Hematopoietic multipotent progenitor cell (in vitro differentiated cells): ENCODE measurements around the gene IL17RA. TPM values are rescaled to one million over a fixed set of nuclear protein-coding genes. Genes with fewer than 3 reads are reported as not detected.

Experiments
- DNase-seq, 3 donors: peaks; one replicate each; pipeline ENCODE4 v3.0.0-alpha.2; 2011 to 2015; ENCODE audit warnings: low read depth in 2 of 3, low spot score in 2 of 3
- total RNA-seq: library from RNA; depleted of rRNA; stranded (reverse); fragments of >200 nt; gene quantifications from one replicate; pipeline ENCODE4 v1.2.3, GENCODE V29; 2012

The IL17RA gene
- total RNA-seq, 1 donor: 8.1 TPM

GRCh38 chr22:17105143-17106129, 20.6 kb downstream of the IL17RA start:
- DNase-seq: no peak

GRCh38 chr22:17106161-17106784, 21.5 kb downstream of the IL17RA start:
- no peak for DNase-seq

- peak in 1 of 3 donors; percentile 79 for DNase-seq
Observed at GRCh38 chr22:17106785-17107546, 22.2 kb downstream of the IL17RA start.

- no peak for DNase-seq
Observed at GRCh38 chr22:17107547-17107810, 22.7 kb downstream of the IL17RA start.

DNA sequence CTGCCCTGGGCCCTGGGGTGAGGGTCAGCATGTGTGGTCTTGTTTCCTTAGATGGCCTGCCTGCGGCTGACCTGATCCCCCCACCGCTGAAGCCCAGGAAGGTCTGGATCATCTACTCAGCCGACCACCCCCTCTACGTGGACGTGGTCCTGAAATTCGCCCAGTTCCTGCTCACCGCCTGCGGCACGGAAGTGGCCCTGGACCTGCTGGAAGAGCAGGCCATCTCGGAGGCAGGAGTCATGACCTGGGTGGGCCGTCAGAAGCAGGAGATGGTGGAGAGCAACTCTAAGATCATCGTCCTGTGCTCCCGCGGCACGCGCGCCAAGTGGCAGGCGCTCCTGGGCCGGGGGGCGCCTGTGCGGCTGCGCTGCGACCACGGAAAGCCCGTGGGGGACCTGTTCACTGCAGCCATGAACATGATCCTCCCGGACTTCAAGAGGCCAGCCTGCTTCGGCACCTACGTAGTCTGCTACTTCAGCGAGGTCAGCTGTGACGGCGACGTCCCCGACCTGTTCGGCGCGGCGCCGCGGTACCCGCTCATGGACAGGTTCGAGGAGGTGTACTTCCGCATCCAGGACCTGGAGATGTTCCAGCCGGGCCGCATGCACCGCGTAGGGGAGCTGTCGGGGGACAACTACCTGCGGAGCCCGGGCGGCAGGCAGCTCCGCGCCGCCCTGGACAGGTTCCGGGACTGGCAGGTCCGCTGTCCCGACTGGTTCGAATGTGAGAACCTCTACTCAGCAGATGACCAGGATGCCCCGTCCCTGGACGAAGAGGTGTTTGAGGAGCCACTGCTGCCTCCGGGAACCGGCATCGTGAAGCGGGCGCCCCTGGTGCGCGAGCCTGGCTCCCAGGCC, 23.7 kb downstream of the IL17RA start:
- DNase-seq: no peak

GRCh38 chr22:17109113-17109865, 24.5 kb downstream of the IL17RA start:
- no peak for DNase-seq

DNA sequence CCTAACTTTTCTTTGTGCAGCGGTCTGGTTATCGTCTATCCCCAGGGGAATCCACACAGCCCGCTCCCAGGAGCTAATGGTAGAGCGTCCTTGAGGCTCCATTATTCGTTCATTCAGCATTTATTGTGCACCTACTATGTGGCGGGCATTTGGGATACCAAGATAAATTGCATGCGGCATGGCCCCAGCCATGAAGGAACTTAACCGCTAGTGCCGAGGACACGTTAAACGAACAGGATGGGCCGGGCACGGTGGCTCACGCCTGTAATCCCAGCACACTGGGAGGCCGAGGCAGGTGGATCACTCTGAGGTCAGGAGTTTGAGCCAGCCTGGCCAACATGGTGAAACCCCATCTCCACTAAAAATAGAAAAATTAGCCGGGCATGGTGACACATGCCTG, 25.2 kb downstream of the IL17RA start:
- no peak for DNase-seq

DNA sequence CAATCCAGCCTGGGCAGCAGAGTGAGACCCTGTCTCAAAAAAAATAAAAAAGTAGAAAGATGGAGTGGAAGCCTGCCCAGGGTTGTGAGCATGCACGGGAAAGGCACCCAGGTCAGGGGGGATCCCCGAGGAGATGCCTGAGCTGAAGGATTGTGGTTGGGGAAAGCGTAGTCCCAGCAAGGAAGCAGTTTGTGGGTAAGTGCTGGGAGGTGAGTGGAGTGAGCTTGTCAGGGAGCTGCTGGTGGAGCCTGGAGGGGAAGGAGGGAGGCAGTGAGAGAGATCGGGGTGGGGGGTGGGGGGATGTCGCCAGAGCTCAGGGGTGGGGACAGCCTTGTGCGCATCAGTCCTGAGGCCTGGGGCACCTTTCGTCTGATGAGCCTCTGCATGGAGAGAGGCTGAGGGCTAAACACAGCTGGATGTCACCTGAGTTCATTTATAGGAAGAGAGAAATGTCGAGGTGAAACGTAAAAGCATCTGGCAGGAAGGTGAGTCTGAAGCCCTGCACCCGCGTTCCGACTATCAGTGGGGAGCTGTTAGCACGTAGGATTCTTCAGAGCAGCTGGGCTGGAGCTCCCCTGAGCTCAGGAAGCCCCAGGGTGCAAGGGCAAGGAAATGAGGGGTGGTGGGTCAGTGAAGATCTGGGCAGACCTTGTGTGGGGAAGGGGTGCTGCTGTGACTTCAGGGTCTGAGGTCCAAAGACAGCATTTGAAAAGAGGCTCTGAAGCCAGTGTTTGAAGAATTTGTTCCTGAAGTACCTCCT, 26.2 kb downstream of the IL17RA start:
- DNase-seq: no peak

DNA sequence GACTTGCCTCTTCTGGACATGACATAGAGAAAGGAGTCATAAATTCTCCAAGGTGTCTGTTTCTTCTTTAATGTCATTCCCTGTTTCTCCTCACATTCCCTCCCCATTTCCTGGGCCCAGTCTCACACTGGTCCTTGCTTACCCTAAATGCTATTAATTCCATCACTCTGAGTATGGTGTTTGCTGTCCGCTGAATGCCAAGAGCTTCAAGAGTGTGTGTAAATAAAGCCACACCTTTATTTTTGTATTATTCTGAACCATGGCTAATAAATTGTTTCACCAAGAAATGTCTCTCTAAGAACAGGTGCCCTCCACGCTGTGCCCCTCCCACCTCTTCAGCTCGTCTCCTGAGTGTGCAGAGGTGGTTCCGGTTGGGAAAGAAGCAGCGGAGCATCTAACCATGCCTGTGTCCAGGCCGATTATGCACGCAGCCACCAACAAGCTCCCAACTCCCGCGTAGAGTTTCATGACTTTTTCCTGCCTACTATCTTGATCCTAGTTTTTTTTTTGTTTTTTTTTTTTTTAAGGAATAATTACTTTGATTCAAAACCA, 27.8 kb downstream of the IL17RA start:
- no peak for DNase-seq

DNA sequence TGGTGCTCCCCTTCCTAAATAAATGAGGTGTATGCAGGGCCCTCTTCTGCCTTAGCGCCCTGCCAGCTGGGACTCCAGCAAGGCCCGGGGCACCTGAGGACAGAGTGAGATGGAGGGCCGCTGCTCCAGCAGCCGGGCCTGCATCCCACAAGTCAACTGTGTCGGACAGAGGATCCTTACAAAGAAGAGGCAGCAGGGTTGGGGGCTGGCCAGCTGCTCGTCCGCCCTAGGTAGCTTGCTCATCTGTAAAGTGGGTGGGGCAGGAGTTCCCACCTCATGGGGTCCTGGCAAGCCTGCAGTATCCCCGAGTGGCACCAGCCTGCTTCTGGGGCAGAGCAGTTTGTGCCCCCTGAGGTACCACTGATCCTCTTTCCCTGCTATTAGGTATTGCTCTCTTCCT, 28.8 kb downstream of the IL17RA start:
- no peak for DNase-seq

GRCh38 chr22:17114173-17114897, 29.5 kb downstream of the IL17RA start:
- DNase-seq: no peak

DNA sequence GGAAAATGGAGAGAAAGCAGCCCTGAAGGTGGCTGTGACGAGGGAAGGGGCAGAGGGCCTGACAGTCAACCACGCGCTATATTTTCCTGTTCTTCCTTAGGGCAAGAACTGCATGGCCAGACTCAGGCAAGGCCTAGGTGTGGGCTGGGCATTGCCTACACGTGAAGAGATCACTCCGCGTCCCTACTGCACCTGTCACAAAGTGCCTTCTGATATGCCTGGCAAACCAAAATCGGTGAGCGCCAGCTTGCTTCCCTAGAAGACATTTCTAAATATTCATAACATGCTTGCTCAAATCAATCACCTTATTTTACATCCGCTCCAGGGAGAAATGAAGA, 30.1 kb downstream of the IL17RA start:
- no peak for DNase-seq

DNA sequence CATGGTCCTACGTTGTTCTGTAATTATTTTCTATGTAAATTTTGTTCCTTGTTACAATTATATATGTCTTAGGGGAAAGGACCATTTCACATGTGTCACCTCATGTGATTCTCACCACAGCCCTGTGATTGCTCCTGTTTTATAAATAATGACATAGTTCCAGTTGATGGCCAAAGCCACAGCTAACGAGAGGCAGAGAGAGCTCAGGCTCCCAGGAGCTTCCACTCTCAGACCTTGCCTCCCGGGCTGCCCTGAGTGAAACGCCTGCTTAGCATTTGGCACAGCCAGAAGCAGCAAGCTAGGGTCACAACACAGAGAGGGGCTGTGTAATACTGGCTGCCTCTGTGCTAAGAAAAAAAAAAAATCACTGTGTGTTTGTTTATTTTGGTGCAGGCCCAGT, 30.4 kb downstream of the IL17RA start:
- DNase-seq: no peak

DNA sequence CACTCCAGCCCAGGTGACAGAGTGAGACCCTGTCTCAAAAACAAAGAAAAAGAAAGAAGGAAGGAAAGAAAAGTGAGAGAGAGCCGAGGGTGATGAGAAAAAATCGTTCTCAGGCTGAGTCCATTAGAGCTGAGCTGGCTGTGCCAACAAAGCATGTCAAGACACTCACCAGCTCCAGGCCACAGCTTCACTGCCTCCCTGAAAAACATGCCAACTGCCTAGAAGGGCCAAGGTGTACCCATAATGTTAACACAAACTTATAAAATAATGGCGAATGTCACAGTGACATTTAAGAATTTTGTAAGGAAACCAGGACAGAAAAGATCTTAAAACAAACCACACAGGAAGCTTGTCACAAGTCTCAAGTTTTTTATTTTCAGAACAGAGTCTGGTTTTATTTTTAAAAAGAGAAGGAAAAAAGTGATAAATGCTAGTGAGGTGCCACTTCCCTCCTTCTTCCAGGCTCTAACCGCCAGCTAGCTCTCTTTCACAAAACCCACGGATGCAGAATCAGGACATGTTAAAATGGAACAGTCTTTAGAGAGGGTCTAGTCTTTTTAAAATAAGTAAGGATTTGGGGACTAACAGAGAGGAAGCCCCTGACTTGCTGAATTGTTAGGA, 31.3 kb downstream of the IL17RA start:
- no peak for DNase-seq

- DNase-seq: no peak
Observed at GRCh38 chr22:17116572-17117330, 32.0 kb downstream of the IL17RA start.

DNA sequence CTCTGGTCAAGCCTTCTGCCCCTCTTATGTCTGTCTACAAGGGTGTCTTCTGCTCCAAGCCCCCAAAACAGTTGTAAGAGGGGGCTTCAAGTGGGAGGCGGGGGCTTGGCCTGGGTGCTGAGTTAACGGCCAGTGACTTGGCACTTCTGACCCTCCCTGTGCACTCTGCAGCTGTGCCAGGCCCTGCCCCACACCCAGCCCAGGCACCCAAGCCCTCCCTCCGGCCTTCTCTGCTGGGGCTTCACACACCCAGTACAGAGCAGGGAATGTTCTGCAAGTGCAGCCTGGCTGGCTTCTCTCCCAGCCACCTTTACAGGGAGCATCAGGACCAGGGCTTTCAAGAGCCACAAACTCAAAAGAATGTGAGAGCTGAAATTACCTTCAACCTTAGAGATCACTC, 32.6 kb downstream of the IL17RA start:
- no peak for DNase-seq

GRCh38 chr22:17117890-17118289, 33.1 kb downstream of the IL17RA start:
- DNase-seq: no peak
